Ishikawa (cell line): ENCODE measurements around the gene REEP2.

ENCODE experiments used
- CEBPB ChIP-seq: IDR thresholded peaks from 2 replicates; pipeline ENCODE4 v1.6.1; 2012
- CREB1 ChIP-seq: IDR thresholded peaks from 2 replicates; pipeline ENCODE4 v1.6.1; 2012; ENCODE audit warnings: low read depth
- EGR1 ChIP-seq: IDR thresholded peaks from 2 replicates; pipeline ENCODE4 v1.6.1; 2012
- EP300 ChIP-seq: IDR thresholded peaks from 2 replicates; pipeline ENCODE4 v1.6.1; 2012; ENCODE audit warnings: borderline replicate concordance
- FOXM1 ChIP-seq: IDR thresholded peaks from 2 replicates; pipeline ENCODE4 v1.6.1; 2012; ENCODE audit warnings: low read depth, borderline replicate concordance
- NFIC ChIP-seq: IDR thresholded peaks from 2 replicates; pipeline ENCODE4 v1.6.1; 2012
- RAD21 ChIP-seq: IDR thresholded peaks from 2 replicates; pipeline ENCODE4 v1.6.1; 2012; ENCODE audit warnings: low read depth
- TAF1 ChIP-seq: IDR thresholded peaks from 2 replicates; pipeline ENCODE4 v1.6.1; 2012; ENCODE audit warnings: low read depth, mild to moderate bottlenecking
- TEAD4 ChIP-seq: IDR thresholded peaks from 2 replicates; pipeline ENCODE4 v1.6.1; 2012
- YY1 ChIP-seq: IDR thresholded peaks from 2 replicates; pipeline ENCODE4 v1.6.1; 2012; ENCODE audit warnings: low read depth
- ZBTB7A ChIP-seq: IDR thresholded peaks from 2 replicates; pipeline ENCODE4 v1.6.1; 2012; ENCODE audit warnings: low read depth
- TF ChIP-seq, protein P1 (sequence below): IDR thresholded peaks from 2 replicates; pipeline ENCODE4 v1.6.1; 2012
- TF ChIP-seq, protein P2 (sequence below): IDR thresholded peaks from 2 replicates; pipeline ENCODE4 v1.6.1; 2012; ENCODE audit warnings: low read depth, mild to moderate bottlenecking
- TF ChIP-seq, protein P3 (sequence below): IDR thresholded peaks from 2 replicates; pipeline ENCODE4 v1.6.1; 2012

DNA sequence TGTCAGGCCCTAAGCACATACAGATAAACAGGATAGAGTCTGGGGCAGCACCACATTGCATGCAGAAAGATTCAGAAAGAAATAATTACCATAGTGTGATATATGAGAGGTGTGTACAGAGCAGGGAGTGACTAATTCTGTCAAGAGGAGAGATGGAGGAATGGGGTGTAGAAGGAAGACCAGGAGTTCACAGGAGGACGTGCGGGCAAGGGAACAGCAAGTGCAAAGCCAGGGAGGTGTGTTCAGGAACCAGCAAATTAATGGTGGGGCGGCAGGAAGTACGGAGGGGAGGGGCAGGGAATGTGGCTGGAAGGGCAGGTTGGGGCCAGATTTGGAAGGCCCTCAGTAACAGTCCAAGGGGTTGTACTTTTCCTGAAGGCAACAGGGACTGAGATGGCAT is 43.8 kb downstream of the REEP2 start:
- TF ChIP-seq RAD21 (no peak), EGR1 (no peak), EP300 (no peak), FOXM1 (no peak), YY1 (no peak), NFIC (no peak), CEBPB (no peak), TAF1 (no peak), ZBTB7A (no peak), CREB1 (no peak), TEAD4 (no peak)
- TF ChIP-seq, protein P1, sequence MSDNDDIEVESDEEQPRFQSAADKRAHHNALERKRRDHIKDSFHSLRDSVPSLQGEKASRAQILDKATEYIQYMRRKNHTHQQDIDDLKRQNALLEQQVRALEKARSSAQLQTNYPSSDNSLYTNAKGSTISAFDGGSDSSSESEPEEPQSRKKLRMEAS = no peak
- TF ChIP-seq, protein P2, sequence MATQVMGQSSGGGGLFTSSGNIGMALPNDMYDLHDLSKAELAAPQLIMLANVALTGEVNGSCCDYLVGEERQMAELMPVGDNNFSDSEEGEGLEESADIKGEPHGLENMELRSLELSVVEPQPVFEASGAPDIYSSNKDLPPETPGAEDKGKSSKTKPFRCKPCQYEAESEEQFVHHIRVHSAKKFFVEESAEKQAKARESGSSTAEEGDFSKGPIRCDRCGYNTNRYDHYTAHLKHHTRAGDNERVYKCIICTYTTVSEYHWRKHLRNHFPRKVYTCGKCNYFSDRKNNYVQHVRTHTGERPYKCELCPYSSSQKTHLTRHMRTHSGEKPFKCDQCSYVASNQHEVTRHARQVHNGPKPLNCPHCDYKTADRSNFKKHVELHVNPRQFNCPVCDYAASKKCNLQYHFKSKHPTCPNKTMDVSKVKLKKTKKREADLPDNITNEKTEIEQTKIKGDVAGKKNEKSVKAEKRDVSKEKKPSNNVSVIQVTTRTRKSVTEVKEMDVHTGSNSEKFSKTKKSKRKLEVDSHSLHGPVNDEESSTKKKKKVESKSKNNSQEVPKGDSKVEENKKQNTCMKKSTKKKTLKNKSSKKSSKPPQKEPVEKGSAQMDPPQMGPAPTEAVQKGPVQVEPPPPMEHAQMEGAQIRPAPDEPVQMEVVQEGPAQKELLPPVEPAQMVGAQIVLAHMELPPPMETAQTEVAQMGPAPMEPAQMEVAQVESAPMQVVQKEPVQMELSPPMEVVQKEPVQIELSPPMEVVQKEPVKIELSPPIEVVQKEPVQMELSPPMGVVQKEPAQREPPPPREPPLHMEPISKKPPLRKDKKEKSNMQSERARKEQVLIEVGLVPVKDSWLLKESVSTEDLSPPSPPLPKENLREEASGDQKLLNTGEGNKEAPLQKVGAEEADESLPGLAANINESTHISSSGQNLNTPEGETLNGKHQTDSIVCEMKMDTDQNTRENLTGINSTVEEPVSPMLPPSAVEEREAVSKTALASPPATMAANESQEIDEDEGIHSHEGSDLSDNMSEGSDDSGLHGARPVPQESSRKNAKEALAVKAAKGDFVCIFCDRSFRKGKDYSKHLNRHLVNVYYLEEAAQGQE = no peak
- TF ChIP-seq, protein P3, sequence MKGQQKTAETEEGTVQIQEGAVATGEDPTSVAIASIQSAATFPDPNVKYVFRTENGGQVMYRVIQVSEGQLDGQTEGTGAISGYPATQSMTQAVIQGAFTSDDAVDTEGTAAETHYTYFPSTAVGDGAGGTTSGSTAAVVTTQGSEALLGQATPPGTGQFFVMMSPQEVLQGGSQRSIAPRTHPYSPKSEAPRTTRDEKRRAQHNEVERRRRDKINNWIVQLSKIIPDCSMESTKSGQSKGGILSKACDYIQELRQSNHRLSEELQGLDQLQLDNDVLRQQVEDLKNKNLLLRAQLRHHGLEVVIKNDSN = no peak
